HG03442 (cell line): ENCODE results near the gene KLHL42.
"Not testable (repeated sequence)": the region's sequence is repeated elsewhere in the genome, so short reads cannot be mapped to it uniquely, and the experiment has no call there.

Source experiments
- ATAC-seq: cut with Tn5 transposase; IDR thresholded peaks from one replicate; pipeline ENCODE4 v1.9.1; 2021; ENCODE audit warnings: mild to moderate bottlenecking, moderate library complexity; ENCODE audit not compliant: unreplicated experiment

The KLHL42 gene

GRCh38 chr12:27779920-27780611 is at the start of gene KLHL42, which contains the start of gene MANSC4:
TSS of gene KLHL42 (plus strand) at chr12:27780233. CDS start at chr12:27780331, 98 bp downstream.
TSS of gene MANSC4 (minus strand) at chr12:27780236. CDS start at chr12:27771276, 8,960 bp downstream.
- ATAC-seq = peak; percentile 70

DNA sequence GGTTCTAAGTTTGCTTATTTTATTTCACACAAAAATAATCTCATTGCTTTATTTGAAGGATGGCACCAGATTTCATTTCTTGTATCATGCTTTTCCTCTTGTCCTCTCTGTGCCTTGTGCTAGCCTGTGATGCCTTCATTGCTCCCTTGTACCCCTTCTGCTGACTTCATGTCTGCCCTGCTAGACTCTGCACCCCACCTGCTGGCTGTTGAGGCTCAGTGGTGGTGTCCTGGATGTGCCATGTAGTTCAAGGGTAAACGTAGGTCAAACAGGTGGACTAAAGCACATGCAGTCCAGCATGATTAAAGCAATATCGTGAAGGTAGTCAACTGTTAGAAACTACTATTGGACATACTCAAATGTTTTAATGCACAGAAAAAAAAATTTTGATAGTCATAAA is 47.8 kb upstream of the KLHL42 start:
- no peak for ATAC-seq

- ATAC-seq = no peak
These were observed 46.9 kb upstream of the KLHL42 start for GRCh38 chr12:27733052-27733656.

DNA sequence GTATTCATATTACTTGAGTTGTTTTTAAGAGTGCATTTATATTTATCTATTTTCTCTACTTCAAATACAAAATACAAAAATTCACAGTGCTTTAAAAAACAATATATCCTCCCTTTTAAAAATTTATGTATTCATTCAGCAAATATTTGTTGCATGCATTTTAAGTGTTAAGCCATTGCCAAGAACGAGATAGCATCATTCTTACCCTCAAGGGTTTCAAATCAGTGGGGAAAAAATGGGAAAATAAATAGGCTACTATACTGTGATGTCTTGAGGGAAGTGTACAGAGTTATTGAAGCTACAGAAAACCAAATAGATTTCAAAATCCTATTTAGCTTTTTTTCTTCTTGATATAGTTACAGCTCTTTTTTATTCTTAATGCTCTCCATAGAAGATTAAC is 46.2 kb upstream of the KLHL42 start:
- no peak for ATAC-seq

DNA sequence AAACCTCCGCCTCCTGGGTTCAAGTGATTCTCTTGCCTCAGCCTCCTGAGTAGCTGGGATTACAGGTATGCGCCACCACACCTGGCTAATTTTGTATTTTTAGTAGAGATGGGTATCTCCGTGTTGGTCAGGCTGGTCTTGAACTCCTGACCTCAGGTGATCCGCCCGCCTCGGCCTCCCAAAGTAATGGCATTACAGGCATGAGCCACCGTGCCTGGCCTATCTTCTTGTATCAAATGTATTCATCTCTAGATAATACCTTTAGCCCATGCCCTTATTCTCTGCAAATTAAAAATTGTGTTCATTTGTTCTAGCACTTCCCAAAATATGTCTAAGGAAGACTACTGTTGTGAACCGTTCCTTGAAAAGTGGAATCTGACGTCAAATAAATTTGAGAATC is 45.7 kb upstream of the KLHL42 start:
- not testable (repeated sequence) for ATAC-seq

GRCh38 chr12:27743601-27744000 is 36.4 kb upstream of the KLHL42 start:
- ATAC-seq = no peak

DNA sequence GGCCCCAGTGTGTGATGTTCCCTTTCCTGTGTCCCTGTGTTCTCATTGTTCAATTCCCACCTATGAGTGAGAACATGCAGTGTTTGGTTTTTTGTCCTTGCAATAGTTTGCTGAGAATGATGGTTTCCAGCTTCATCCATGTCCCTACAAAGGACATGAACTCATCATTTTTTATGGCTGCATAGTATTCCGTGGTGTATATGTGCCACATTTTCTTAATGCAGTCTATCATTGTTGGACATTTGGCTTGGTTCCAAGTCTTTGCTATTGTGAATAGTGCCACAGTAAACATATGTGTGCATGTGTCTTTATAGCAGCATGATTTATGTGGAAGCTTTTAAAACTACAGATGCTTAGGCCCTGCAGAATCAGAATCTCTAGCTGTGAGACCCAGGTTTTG is 34.3 kb upstream of the KLHL42 start:
- not testable (repeated sequence) for ATAC-seq

DNA sequence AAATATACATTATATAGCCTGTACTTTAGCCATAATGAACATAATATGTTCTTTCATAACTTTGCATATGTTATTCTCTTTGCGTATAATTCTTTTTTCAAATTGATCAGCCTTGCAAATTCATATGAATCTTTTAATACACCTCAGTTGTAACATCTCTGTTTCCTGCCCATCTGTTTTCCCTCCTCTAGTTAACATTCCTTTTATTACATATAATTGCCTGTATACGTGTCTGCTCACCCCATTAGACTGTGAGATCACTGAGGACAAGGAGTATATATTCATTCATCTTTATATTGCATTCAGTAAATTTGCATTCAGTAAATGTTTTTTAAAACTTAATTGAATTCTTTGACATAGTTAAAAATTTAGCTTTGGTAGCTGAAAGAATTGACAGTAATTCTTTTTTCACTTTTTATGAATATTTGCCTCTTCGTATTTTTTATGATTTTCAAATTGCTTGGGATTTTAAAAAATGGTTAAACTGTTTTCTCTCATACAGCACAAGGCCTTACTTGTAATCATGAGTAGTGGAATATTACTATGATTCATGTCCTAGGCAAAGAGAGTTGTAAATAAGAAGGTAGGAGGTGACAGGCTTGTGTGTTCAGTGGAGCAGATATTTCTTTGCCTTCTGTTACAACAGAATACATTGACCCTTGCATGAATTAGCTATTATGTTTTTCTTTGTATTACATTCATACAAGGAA is 32.8 kb upstream of the KLHL42 start:
- ATAC-seq = no peak

- no peak for ATAC-seq
These were observed 28.5 kb upstream of the KLHL42 start for GRCh38 chr12:27751386-27752047.

- ATAC-seq = no peak
These were observed 25.2 kb upstream of the KLHL42 start for GRCh38 chr12:27754795-27755194.

DNA sequence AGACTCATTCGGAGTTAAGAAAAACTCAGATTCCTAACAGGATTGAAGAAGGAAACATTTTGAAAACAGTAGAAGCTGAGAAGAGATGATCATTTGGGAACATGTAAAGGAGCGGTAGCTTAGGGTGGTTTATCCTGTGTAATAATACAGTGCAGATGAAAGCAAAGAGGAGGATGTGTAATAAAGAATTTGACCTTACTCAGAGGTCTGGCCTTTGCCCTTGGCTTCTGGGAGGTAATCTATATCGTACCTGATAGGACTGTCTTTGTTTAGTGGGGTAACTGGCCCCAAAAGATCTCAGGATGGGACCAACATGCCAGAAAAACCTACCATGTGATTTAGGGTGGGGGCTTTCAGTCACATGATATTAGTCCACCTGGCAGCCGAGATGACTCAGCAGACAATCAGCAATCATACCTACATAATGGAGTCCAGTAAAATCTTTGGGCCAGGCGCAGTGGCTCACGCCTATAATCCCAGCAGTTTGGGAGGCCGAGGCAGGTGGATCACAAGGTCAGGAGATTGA is 23.3 kb upstream of the KLHL42 start:
- no peak for ATAC-seq

DNA sequence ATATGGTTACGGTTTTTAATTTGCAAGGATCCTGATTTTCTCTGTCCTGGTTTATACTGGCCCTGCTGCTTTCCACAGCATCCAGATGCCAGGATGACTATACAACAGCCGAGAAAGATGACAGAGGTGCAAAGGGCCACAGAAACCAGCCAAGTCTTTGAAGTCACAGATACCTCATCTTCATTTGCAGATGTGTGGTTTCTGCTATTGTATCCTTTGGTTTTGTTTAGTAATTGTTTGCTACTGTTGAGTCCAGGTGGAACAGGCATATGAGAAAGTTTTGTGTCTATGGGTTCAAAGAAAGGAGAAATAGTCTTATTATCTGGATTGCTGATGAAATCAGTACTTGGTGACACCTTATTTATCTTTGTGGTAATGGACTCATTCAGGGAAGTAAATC is 17.3 kb upstream of the KLHL42 start:
- ATAC-seq = peak; percentile 47

DNA sequence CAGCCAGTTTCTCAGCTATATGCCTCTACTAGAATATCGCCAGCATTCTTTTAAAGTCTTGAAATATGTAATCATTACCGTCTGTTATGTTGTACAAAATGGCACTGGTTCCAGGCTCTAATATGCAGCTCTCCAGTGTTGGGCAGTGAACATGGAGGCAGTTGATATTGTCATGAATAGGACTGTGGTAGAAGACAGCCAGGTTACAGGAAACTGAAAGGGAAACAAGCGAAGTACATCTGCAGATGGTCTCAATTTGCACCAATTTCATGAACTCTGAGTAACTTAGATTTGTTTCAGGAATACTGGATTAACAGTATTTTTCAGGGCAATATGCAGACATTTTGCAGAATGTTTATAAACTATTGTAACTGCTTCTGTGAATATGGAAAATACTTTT is 13.4 kb upstream of the KLHL42 start:
- no peak for ATAC-seq

DNA sequence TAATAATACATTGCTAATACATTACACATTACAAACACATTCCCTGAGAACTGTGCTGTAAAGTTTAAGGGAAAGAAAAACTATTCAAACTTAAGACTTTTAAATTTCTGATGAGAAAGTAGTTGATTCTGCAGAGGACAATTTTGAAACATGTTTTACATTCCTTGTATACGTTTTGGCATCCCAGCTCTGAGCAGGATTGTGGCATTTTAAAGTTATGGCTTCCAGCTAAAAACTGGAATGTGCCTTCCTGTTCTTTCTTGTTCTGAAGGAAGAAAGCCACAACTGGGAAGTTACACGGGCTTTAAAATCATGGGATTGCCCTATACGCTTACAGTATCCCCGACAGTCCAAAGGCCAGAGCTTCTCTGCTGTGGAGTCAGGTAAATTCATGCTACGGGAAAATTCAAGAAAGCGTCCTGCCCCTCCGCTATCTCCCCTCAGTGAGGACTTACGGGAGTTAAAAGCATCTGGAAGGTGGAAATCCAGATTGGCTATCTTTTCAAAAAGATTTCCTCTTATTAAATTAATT is 10.8 kb upstream of the KLHL42 start:
- ATAC-seq = no peak

DNA sequence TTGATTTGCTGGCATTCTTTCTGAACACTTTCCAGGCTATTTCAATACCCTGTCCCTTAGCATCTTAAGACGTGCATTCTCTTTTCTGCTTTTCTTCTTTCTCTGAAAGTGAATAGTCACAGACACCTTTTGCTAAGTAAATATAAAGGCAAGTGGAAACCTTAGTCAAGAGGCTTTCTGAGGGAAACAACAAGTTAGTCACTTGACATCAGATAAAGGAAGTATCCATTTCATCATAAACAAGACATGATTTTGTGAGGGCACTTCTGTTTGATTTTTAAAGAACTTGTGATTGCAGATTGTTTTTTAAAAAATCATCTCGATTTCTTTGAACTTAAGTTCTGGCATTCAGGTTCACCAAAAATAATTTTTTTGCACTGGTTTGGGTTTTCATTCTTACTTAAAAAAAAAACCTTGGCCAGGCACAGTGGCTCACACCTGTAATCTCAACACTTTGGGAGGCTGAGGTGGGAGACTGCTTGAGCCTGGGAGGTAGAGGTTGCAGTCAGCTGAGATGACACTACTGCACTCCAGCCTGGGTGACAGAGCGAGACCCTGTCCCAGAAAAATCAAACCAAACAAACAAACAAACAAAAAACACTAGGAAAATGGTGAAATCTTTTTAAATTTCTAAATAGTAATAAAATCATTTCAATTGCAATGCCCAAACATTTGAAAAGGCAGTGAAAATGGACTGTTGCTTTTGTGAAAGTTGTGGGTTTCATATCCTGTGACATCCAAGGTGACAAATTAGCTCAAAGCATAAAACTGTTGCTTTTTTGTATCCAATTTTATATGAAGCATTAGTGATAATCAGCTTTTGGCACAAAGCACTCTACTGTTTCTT is 8.3 kb upstream of the KLHL42 start:
- no peak for ATAC-seq

GRCh38 chr12:27772328-27773049 is 7.5 kb upstream of the KLHL42 start:
- ATAC-seq = no peak

DNA sequence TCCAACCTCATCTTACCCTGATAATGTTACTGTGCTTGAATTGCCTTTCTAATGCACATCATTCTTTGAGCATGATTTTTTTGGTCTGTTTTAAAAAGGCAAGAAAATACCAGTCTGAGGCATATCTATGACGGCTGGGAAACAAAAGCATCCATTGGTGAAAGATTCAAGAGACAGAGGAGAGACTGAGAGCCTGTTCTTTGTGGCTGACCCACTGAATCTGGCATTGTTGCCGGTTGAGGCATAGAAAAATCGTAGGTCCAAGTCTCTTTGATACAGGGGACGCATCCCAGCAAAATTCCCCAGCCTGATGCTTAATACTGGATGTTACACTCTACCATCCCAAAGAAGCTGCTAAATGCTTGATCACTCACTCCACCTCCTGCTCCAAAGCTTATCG is 2.9 kb upstream of the KLHL42 start:
- no peak for ATAC-seq

- no peak for ATAC-seq
These were observed 1.8 kb upstream of the KLHL42 start for GRCh38 chr12:27778206-27778605.

- peak; percentile 14 for ATAC-seq
These were observed 565 bp upstream of the KLHL42 start for GRCh38 chr12:27779416-27779919.
